Choroid plexus epithelial cell (primary cell): ENCODE results near the gene IL36B.

ENCODE experiments used
- DNase-seq: peaks from one replicate; pipeline ENCODE4 v3.0.0-alpha.2; 2010; ENCODE audit warnings: low read depth
- H3K4me3 ChIP-seq: 2 replicates; pipeline ENCODE4 v1.5.1; 2011; ENCODE audit warnings: low read depth, mild to moderate bottlenecking, control low read depth, low read length, moderate library complexity
- TF ChIP-seq, protein P1 (sequence below): conservative IDR thresholded peaks from 2 replicates; pipeline ENCODE4 v1.5.1; 2011; ENCODE audit warnings: low read depth, mild to moderate bottlenecking, control low read depth, inconsistent platforms, low read length, moderate library complexity

IL36B gene

DNA sequence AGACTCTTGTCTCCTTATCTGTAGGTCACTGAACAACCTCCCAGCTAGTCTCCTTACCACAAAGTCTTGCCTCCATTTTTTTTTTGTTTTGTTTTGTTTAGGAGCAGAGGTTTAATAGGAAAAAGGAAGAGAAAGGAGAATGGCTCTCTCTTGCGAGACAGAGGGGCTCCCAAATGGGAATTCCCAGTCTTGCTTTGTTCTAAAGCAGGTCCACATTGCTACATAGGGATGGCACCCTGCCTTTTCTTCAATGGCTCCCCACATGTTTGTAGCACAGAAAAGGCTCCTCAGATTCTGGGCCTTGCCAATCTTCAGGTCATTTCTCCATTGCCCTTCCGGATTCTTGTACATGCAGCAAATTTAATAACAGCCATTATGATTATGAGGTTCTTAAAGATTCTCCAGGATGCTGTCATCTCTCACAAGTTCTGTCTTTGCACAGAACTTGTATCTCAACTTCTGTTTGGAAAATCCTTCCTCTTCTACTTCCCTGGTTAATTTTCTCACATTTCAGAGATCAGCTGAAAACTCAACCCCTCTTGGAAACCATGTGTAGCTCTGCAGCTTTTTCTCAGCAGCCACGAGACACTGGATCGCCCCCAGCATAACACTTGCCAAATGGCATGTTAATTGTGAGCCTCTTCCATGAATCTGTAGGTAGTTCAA lies 38.7 kb upstream of the IL36B start:
- no peak for DNase-seq
- TF ChIP-seq, protein P1, sequence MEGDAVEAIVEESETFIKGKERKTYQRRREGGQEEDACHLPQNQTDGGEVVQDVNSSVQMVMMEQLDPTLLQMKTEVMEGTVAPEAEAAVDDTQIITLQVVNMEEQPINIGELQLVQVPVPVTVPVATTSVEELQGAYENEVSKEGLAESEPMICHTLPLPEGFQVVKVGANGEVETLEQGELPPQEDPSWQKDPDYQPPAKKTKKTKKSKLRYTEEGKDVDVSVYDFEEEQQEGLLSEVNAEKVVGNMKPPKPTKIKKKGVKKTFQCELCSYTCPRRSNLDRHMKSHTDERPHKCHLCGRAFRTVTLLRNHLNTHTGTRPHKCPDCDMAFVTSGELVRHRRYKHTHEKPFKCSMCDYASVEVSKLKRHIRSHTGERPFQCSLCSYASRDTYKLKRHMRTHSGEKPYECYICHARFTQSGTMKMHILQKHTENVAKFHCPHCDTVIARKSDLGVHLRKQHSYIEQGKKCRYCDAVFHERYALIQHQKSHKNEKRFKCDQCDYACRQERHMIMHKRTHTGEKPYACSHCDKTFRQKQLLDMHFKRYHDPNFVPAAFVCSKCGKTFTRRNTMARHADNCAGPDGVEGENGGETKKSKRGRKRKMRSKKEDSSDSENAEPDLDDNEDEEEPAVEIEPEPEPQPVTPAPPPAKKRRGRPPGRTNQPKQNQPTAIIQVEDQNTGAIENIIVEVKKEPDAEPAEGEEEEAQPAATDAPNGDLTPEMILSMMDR, result no peak
- H3K4me3 ChIP-seq, result no peak overlapping the region

DNA sequence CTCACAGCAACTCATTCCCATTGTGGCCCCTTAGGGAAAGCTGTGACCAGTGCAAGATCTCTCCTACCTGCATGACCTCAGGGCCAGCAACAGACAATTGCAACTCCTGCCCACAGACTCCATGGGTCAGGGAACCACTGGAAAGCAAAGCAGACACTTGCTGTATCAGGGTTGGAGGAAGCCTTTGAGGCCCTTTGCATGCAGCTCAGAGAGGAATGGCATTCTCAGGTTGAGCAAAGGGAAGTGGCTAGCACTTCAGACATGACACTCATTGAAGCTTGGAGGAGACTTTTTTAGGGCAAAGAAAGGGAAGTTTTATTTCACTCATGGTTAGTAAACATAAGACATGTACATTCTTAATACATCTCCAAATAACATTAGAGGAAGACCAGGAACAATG lies 37.2 kb upstream of the IL36B start:
- no peak for DNase-seq

DNA sequence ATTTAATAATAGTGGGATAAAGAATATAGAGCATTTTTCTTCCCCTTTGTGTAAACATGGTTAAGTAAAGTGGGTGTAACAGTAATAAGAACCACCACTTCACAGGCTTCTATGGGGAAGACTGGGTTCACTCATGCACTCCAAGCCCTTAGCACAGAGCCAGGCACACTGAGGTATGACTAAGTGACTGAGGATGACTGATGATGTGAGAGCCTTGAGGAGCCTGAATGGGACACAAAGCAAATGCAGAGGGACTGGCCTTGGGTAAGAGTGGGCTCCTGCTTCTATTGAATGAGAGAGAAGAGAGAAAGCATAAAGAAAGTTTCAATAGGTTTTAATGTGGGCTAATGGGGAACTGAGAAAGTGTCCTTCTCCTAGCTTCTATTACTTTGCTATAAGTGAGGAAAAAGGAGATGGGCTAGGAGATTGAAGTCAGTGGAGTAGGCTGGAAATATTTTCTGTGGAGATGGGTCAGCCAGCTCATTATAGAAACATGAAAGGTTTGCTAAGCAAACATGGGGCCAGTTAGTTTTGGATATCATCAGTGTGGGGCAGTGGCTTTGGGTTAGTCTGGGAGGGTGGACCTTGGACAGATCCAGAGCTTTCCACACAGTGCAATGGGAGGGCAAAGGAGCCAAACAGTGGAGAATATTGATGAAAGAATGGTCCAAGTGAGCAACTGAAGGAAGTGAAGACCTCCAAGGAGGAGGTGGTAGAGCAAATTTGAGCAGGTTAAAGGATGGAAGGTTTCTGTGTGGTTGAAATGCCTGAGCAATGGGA lies 35.7 kb upstream of the IL36B start:
- TF ChIP-seq, protein P1, result no peak
- no peak overlapping the region for H3K4me3 ChIP-seq
- no peak for DNase-seq

More for the DNA sequence above, 37.2 kb upstream of the IL36B start:
- TF ChIP-seq, protein P1, result no peak
- no peak overlapping the region for H3K4me3 ChIP-seq

DNA sequence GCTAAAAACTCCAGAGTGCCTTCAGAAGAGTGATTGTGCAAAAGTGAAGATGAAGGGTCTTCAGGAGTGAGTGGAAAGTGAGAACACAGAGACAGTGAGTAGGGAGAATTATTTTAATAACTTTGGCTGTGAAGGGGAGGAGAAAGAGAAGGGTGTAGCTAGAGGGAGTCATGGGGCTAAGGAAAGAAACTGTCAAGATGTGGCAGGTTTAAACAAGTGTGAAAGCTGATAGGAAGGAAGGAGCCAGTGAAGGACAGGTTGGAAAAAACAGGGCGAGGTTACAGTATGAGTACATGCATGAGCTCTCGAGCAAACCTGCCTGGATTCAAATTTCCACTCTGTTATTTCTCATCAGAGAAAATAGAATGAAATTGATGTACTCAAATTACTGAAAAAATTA lies 32.9 kb upstream of the IL36B start:
- TF ChIP-seq, protein P1, result no peak
- DNase-seq, result no peak
- no peak overlapping the region for H3K4me3 ChIP-seq

DNA sequence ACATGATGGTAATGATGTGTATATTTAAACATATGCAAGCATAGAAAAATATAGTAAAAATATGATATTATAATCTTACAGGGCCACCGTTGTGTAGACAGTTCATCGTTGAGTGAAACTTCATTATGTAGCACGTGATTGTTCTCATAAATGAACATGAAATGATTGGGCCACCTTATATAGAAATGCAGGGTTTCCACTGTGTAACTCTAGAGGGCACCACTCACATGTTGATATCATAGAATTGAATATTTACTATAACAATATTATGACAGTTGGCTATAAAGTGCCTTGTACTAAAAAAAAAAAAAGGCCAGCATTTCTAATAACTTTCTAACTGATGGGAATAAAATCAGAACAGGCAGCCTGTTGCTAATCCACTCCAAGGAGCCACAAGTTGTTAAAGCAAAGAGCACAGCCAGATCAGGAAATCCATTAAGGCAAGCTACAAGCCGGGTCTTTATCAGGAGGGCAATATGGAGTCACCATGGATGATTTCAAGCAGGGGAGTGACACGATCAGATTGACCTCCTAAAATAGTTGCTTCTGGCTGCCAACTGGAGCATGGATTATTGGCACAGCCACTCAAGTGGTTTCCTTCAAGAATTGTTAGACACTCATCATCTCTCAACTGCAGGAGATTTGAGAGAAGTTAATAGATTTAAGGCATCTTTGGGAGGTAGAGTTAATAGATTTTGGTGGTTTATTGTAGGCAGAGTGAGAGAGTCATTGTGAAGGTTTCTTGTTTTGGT lies 31.8 kb upstream of the IL36B start:
- no peak overlapping the region for H3K4me3 ChIP-seq
- TF ChIP-seq, protein P1, result peak; percentile 54
- DNase-seq, result peak; percentile 32

DNA sequence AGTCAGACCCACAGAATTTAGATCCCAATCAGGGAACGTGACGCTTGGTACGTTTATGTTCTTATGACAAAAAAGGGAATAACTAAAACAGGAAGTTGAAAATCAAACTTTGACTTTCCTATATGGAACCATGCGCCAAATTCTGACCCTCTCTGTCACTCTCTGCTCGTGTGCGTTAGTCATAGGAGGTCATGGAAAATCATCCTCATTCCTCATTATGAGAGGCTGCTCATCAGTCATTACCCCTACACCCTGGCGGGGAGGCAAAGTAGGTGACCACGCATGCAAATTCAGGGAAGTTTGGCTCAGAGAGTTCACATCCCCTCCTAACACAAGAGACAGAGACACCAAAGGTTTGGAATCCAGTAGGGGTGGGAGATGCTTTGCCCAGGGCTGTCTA lies 30.6 kb upstream of the IL36B start:
- no peak overlapping the region for H3K4me3 ChIP-seq
- TF ChIP-seq, protein P1, result no peak
- DNase-seq, result no peak
